ENCODE measurements around the gene NOL7.

The NOL7 gene

GRCh38 chr6:13611715-13612114 is 3.4 kb upstream of the NOL7 start:
- H3K4me3 ChIP-seq (replicated peaks; ENCODE audit: low read depth, low read length), result no peak overlapping the region
- no peak for TF ChIP-seq CTCF (IDR thresholded peaks at IDR 0.05; ENCODE audit: insufficient read depth, low read length, poor library complexity, severe bottlenecking)
- no peaks in the 10 kb centered on the region for H3K27me3 ChIP-seq (replicated peaks; ENCODE audit: control insufficient read depth, insufficient read depth, low read length)
- peaks cover 1% of the 10 kb centered on the region; the same call in 1 of the 2 replicates for H3K36me3 ChIP-seq (ENCODE audit: control insufficient read depth, insufficient read depth, low read length)
- DNase-seq (ENCODE audit: extremely low read depth, insufficient read length), result no peak

- H3K36me3 ChIP-seq (ENCODE audit: control insufficient read depth, insufficient read depth, low read length), result peaks cover 5% of the 10 kb centered on the region
- H3K4me3 ChIP-seq (replicated peaks; ENCODE audit: low read depth, low read length), result no peak overlapping the region
- TF ChIP-seq CTCF (IDR thresholded peaks at IDR 0.05; ENCODE audit: insufficient read depth, low read length, poor library complexity, severe bottlenecking), result no peak
- DNase-seq (ENCODE audit: extremely low read depth, insufficient read length), result no peak
- no peaks in the 10 kb centered on the region for H3K27me3 ChIP-seq (replicated peaks; ENCODE audit: control insufficient read depth, insufficient read depth, low read length)
These were observed 2.0 kb upstream of the NOL7 start for GRCh38 chr6:13613029-13613594.

GRCh38 chr6:13614126-13614925 is 809 bp upstream of the NOL7 start:
- peaks cover 10% of the 10 kb centered on the region for H3K36me3 ChIP-seq (ENCODE audit: control insufficient read depth, insufficient read depth, low read length)
- no peak for DNase-seq (ENCODE audit: extremely low read depth, insufficient read length)
- peak overlapping the region; percentile 92 for H3K4me3 ChIP-seq (replicated peaks; ENCODE audit: low read depth, low read length)
- no peak for TF ChIP-seq CTCF (IDR thresholded peaks at IDR 0.05; ENCODE audit: insufficient read depth, low read length, poor library complexity, severe bottlenecking)
- no peaks in the 10 kb centered on the region for H3K27me3 ChIP-seq (replicated peaks; ENCODE audit: control insufficient read depth, insufficient read depth, low read length)

- no peak for TF ChIP-seq CTCF (IDR thresholded peaks at IDR 0.05; ENCODE audit: insufficient read depth, low read length, poor library complexity, severe bottlenecking)
- Histone ChIP-seq H3K36me3 (ENCODE audit: control insufficient read depth, insufficient read depth, low read length) (peaks cover 10% of the 10 kb centered on the region), H3K4me3 (replicated peaks; ENCODE audit: low read depth, low read length) (peak overlapping the region; percentile 92), H3K27me3 (replicated peaks; ENCODE audit: control insufficient read depth, insufficient read depth, low read length) (no peaks in the 10 kb centered on the region)
- DNase-seq (ENCODE audit: extremely low read depth, insufficient read length), result no peak
These were observed 621 bp downstream of the NOL7 start for GRCh38 chr6:13615792-13616120.

- TF ChIP-seq CTCF (IDR thresholded peaks at IDR 0.05; ENCODE audit: insufficient read depth, low read length, poor library complexity, severe bottlenecking), result no peak
- H3K36me3 ChIP-seq (ENCODE audit: control insufficient read depth, insufficient read depth, low read length), result peaks cover 10% of the 10 kb centered on the region
These were observed 1.9 kb downstream of the NOL7 start for GRCh38 chr6:13617066-13617465.

More at GRCh38 chr6:13617066-13617465, 1.9 kb downstream of the NOL7 start:
- DNase-seq (ENCODE audit: extremely low read depth, insufficient read length), result no peak
- Histone ChIP-seq H3K27me3 (replicated peaks; ENCODE audit: control insufficient read depth, insufficient read depth, low read length) (no peaks in the 10 kb centered on the region), H3K4me3 (replicated peaks; ENCODE audit: low read depth, low read length) (no peak overlapping the region)

Data from GM06990 (cell line).